Stimulated activated CD4-positive, alpha-beta T cell treated with anti-CD3 and anti-CD28 coated beads, Interleukin-4, amount 100 ng/mL, for 48 hours (primary cell): ENCODE data around the gene MKX.

Source experiments
- DNase-seq, 2 donors: peaks; one replicate each; pipeline ENCODE4 v3.0.0-alpha.2; 2020; ENCODE audit warnings: low read depth in 2 of 2

MKX gene

GRCh38 chr10:27646604-27647175 is 98.9 kb downstream of the MKX start:
- DNase-seq = no peak

DNA sequence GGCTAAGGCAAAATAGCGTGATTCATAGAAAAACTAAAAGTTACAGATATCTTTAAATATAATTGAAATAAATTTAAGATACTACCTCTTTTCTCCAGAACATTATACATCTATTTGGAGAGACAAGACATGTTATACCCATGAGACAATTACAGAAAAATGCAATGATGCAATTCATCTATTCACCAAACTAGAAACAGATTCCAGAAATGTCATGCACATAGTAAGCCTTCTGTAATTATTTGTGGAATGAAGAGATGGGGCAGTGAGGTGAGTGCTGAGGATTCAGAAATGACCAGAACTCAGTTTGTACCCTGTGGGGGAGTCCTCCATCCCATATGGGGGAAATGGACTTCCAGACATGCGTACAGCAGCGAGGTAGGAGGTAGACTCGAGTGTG is 99.4 kb downstream of the MKX start:
- no peak for DNase-seq

- DNase-seq = no peak
Observed at GRCh38 chr10:27644307-27644939, 101.2 kb downstream of the MKX start.

GRCh38 chr10:27643301-27643700 is 102.3 kb downstream of the MKX start:
- DNase-seq = no peak

GRCh38 chr10:27642023-27642589 is 103.5 kb downstream of the MKX start:
- DNase-seq = no peak

DNA sequence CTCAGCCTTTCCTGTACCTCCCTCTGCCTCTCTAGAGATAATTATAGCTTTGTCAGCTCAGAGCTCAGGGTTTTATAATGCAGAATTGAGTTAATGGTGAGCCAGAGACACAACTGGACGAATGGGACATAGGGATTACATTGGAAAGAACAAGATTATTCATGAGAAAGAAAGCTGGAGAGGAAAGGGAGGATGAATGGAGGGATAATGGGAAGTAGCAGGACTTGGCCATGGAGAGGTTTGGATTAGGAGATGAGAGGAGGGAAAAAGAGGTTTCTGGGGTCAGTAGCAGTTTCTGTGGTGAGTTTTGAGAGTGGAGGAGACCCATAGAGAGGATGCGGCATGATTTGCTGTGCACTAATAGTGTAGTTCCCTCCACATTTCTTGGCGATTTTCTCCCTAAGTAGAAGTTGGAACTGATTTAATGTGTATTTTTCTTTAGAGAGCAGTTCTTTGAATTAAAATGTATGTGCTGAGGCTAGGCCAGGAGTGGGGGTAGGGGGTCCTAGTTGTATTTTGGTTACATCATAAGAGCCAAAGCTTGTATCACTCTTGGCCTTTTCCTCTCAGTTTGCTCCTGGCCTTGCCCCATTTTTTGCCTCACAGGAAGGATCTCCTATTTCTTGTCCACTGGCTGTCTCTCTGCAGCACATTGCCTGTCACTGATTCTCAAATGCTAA is 107.4 kb downstream of the MKX start:
- no peak for DNase-seq

GRCh38 chr10:27637601-27638000 is 108.0 kb downstream of the MKX start:
- no peak for DNase-seq

DNA sequence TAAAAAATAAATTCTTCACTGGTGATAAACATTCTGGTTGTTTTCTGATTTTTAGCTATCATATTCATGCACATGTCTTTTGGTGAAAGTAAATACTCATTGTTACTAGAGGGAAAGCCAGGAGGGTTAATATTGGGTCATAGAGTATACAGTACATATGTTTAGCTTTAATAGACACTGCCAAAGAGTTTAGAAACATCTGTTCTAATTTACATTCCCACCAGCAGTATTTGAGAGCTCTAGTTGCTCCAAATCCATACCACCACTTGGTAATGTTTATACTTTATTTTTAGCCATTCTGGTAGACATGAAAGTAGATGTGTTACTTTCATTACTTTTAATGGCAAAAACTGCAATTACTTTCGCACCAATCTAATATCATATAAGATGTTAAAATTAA is 108.8 kb downstream of the MKX start:
- no peak for DNase-seq

DNA sequence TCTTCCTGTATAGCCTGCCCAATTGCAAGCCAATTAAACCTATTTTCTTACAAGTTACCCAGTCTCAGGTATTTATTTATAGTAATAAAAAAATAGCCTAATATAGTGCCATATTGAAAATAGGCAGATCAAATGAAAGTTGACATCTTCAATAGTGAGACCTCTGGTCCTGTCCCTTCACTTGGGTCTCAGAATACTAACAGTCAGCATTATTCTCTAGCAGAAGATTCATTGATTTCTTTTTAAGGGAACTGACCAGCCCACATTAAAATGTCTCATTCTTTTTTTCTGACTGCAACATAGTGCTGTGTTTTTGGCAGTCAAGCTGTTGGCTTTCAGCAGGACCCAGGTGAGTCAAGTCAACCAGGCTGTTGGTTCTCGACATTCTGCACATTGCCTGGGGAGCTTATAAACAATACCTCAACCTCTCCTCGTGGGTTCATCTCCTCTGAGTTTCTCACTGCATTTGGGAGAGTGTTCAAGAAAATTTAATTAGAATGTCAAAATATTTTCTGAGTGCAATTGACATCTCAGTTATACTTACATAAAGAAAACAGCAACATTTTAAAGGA is 109.8 kb downstream of the MKX start:
- DNase-seq = no peak

- DNase-seq = no peak
Observed at GRCh38 chr10:27635290-27635689, 110.3 kb downstream of the MKX start.

GRCh38 chr10:27628621-27629020 is 117.0 kb downstream of the MKX start:
- no peak for DNase-seq

GRCh38 chr10:27626890-27627289 is 118.7 kb downstream of the MKX start:
- DNase-seq = no peak

DNA sequence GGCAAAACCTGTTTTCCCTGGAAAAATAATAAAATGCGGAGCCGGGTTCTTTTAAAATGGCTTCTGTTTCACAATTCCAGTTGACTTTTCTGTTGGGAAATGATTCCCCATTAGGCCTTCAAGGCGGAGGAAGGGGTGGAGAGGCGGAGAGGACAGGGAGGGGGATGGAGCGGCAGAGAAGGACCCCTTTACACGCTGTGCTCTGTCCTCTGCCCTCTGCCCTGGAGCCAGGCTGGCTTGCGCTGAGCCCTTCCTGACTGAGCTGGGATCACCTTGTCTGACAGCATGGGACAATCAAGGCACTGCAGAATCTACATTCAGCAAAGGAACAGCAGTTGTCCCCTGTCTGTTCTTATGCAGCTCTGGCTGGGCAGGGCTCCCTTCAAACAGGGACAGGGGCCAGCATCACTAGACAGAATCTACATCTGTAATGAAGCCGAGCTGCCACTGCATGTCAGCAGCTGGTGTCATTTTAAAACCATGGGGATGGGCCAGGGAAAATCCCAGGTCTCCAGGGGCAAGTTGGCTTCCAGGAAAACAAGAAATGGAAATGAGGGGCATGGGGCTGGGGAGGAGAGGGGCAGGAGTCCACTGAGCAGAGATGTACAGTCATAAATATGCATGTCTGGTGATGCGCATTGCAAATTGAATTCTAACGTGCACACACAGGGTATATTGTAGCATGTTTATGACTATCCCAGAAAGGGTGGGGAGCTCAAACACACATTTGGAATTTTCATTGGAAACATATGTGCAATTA is 120.0 kb downstream of the MKX start:
- no peak for DNase-seq

- DNase-seq = no peak
Observed at GRCh38 chr10:27624941-27625340, 120.7 kb downstream of the MKX start.
